Lower leg skin (tissue), 3 donors: ENCODE data around the gene ASF1A.

ENCODE experiments used
- CTCF ChIP-seq, 3 donors: fragments of 450-650 bp; IDR thresholded peaks; one replicate each; pipeline ENCODE4 v1.5.1; 2016; ENCODE audit warnings: antibody characterized with exemption in 3 of 3, mild to moderate bottlenecking in 3 of 3, moderate library complexity in 2 of 3
- POLR2A ChIP-seq, 2 donors: fragments of 450-650 bp; IDR thresholded peaks; one replicate each; pipeline ENCODE4 v1.6.1; 2016 to 2017; ENCODE audit warnings: antibody characterized with exemption in 2 of 2, mild to moderate bottlenecking in 1 of 2, moderate library complexity in 1 of 2

GRCh38 chr6:118913161-118913560, 19.2 kb downstream of the ASF1A start:
- TF ChIP-seq CTCF (IDR thresholded peaks at IDR 0.05) (no peak), POLR2A (IDR thresholded peaks at IDR 0.05) (no peak)
